ENCODE results near the gene SURF2. TPM values are rescaled to one million over a fixed set of nuclear protein-coding genes. Genes with fewer than 3 reads are reported as not detected.
"Not testable (repeated sequence)": the region's sequence is repeated elsewhere in the genome, so short reads cannot be mapped to it uniquely, and the experiment has no call there.

The SURF2 gene
- total and polyA plus RNA-seq, 11 donors, result 10.0 to 41.1 (median 14.0) TPM

DNA sequence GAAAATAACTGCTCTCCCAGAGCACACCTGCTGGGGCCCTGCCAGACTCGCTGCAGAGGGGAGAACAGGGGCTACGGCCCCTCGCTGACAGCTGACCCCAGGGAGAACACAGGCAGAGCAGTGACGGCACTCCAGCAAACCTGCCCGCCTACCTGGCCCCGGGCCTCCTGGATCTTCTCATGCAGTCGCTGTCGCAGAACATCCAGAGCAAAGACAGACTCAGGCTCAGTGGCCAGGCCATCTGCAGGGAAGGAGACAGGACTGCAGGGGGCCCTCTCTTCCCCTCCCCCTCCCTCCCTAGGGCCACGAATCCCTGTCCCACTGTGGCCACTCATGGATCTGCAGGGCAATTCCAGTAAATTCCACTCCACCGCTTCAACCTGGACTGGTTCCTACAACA is 22.8 kb upstream of the SURF2 start:
- TF ChIP-seq POLR2A (IDR thresholded peaks at IDR 0.05), result no peak
- TF ChIP-seq, protein P1, sequence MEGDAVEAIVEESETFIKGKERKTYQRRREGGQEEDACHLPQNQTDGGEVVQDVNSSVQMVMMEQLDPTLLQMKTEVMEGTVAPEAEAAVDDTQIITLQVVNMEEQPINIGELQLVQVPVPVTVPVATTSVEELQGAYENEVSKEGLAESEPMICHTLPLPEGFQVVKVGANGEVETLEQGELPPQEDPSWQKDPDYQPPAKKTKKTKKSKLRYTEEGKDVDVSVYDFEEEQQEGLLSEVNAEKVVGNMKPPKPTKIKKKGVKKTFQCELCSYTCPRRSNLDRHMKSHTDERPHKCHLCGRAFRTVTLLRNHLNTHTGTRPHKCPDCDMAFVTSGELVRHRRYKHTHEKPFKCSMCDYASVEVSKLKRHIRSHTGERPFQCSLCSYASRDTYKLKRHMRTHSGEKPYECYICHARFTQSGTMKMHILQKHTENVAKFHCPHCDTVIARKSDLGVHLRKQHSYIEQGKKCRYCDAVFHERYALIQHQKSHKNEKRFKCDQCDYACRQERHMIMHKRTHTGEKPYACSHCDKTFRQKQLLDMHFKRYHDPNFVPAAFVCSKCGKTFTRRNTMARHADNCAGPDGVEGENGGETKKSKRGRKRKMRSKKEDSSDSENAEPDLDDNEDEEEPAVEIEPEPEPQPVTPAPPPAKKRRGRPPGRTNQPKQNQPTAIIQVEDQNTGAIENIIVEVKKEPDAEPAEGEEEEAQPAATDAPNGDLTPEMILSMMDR (IDR thresholded peaks at IDR 0.05), result no peak
- DNase-seq (peak in 1 of 5 donors; percentile 13), ATAC-seq (no peak)
- Histone ChIP-seq H3K27me3 (no peaks in the 10 kb centered on the region), H3K27ac (no peak overlapping the region), H3K36me3 (peaks cover 0 to 51% (median 45%) of the 10 kb centered on the region in 9 donors), H3K9me3 (no peaks in the 10 kb centered on the region), H3K4me3 (no peak overlapping the region), H3K4me1 (peaks cover 6 to 26% (median 19%) of the 10 kb centered on the region in 12 donors)
- 88 to 99% (median 91%) methylated on average over 7 to 10 of the region's 10 CpGs for WGBS, 4 donors
- intact Hi-C loops (cut with DNase I), result loop anchor here in 3 of 10 donors (2.0 to 10.0 kb wide), 3 partner anchors 99 to 149 kb away; no protein-coding TSS in a partner anchor

DNA sequence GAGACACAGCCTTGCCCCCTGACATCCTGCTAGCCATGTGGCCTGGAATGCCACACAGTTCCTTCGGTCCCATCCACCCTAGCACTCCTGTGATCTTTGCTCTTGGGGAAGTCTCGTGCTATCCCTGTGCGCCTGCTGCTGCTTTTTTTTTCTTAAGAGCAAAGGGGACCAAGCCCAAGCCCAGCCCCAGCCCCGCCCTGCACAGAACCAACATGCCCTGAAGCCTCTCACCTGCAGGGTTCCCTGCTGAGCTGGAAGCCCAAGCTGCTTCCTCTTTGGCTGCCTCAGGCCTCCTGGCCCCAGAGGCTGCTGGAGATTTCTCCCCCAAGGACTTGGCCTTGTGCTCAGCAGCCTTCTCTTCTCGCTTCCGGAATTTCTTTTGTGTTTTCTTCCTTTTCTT is 22.2 kb upstream of the SURF2 start:
- no peak overlapping the region for H3K27ac ChIP-seq
- no peaks in the 10 kb centered on the region for H3K9me3 ChIP-seq
- H3K27me3 ChIP-seq, result no peaks in the 10 kb centered on the region
- DNase-seq (peak in 1 of 5 donors; percentile 15), ATAC-seq (no peak)
- H3K4me1 ChIP-seq, result peaks cover 6 to 26% (median 19%) of the 10 kb centered on the region in 12 donors
- intact Hi-C loops (cut with DNase I), result loop anchor here in 2 of 10 donors (5.0 to 10.0 kb wide), 2 partner anchors 99 to 147 kb away; no protein-coding TSS in a partner anchor
- H3K4me3 ChIP-seq, result peak overlapping the region in 1 of 12 donors; percentile 100
- peaks cover 0 to 56% (median 45%) of the 10 kb centered on the region in 9 donors for H3K36me3 ChIP-seq
- TF ChIP-seq, protein P1 (IDR thresholded peaks at IDR 0.05), result no peak
- TF ChIP-seq POLR2A (IDR thresholded peaks at IDR 0.05), result no peak
- WGBS, 4 donors, result 91 to 97% (median 94%) methylated on average over 6 of the region's 6 CpGs

DNA sequence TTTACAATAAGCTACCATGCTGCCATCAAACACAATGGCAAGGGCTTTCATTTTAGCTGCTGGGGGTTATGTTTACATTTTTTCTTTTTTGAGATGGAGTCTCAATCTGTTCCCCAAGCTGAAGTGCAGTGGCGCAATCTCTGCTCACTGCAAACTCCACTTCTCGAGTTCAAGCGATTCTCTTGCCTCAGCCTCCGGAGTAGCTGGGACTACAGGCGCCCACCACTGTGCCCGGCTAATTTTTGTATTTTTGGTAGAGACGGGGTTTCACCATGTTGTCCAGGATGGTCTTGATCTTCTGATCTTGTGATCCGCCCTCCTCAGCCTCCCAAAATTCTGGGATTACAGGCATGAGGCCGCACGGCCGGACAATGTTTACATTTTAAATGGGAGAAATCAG is 21.5 kb upstream of the SURF2 start:
- peaks cover 0 to 62% (median 50%) of the 10 kb centered on the region in 9 donors for H3K36me3 ChIP-seq
- DNase-seq, result peak in 1 of 5 donors; percentile 8
- H3K9me3 ChIP-seq, H3K27me3 ChIP-seq, H3K27ac ChIP-seq, ATAC-seq: not testable (repeated sequence)
- WGBS, 4 donors, result 82 to 88% (median 86%) methylated on average over 11 of the region's 11 CpGs
- intact Hi-C loops (cut with DNase I), result loop anchor here in 4 of 10 donors (5.0 to 10.0 kb wide), 3 partner anchors 42 to 148 kb away; partner anchors contain the start of genes STKLD1 (in 2 of the 4) and SURF4 (in 2 of the 4)
- peak overlapping the region; percentile 68 to 100 (median 82) for H3K4me3 ChIP-seq
- peaks cover 6 to 32% (median 20%) of the 10 kb centered on the region in 12 donors for H3K4me1 ChIP-seq

DNA sequence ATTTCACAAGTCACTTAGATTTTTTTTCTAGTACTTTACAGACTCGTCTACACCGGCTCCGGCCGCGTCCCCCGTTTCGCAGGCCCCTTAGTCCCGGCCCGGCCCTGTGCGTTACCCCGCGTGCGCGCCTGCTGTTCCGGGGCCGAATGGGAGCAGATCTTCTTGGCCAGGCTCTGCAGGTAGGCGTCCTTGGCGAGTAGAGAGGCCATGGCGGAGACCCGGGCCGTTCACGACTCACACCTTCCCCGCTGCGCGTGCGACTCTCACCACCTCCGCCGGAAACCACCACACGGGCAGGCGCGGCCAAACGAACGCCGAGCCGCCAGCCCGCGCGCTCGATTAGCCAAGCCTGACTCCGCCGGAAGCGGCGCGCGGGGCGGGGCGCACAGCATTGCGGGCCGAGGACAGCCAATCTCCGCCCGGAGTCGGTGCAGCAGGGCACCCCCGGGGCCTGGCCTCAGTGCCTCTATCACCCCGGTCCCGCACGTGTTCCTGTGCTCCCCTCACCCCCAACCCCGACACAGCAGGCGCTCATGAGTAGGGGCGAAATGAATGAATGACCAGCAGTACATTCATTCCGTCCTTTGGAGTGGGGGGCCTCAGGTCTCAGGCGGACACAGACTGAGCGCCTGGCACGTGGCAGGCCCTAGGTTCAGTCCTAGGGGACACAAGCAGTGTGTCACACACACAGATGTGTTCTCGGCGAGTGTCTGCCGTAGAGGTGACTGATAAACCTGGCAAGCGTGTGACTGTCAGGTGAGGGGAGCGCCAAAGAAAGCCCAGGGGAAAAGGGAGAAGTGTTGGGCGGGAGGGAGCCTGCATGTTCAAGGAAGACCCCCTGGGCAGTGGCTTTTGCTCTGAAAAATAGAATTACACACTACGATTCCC is 20.2 kb upstream of the SURF2 start, which contains the start of gene SURF6:
TSS of gene SURF6 (minus strand) at position 265 of the 888 bp plus-strand sequence. CDS start at position 209, 56 bp downstream.
- ATAC-seq, result peak; percentile 89 to 97 (median 96)
- Histone ChIP-seq H3K27me3 (no peaks in the 10 kb centered on the region), H3K27ac (peak within 1 kb of the TSS in 11 of 12 donors; percentile 64 to 91 (median 81)), H3K4me3 (peak within 1 kb of the TSS; percentile 68 to 100 (median 82)), H3K9me3 (no peaks in the 10 kb centered on the region), H3K4me1 (peaks cover 6 to 45% (median 20%) of the 10 kb centered on the region in 12 donors), H3K36me3 (peaks cover 0 to 62% (median 50%) of the 10 kb centered on the region in 9 donors)
- TF ChIP-seq POLR2A (IDR thresholded peaks at IDR 0.05), result peak in 1 of 2 donors; percentile 76
- TF ChIP-seq, protein P1 (IDR thresholded peaks at IDR 0.05), result no peak
- DNase-seq, result peak; percentile 91 to 96 (median 93)
- 3 to 6% (median 4%) methylated on average over 42 to 70 of the region's 70 CpGs for WGBS, 4 donors
- intact Hi-C loops (cut with DNase I), result loop anchor here in 4 of 10 donors (1.0 to 10.0 kb wide), 4 partner anchors 39 to 101 kb away; partner anchors contain the start of genes STKLD1 (in 3 of the 4) and SURF4 (in 3 of the 4)

Data from heart left ventricle (tissue), 16 donors.